Measurements from ENCODE around the gene BLID.

- TF ChIP-seq POLR2AphosphoS5 (IDR thresholded peaks at IDR 0.05) (peak; percentile 63), EZH2 (IDR thresholded peaks at IDR 0.05; ENCODE audit: borderline replicate concordance, insufficient read depth, low read length, poor library complexity, severe bottlenecking) (no peak), SMC3 (conservative IDR thresholded peaks at IDR 0.05; ENCODE audit: poor library complexity) (no peak), EP300 (conservative IDR thresholded peaks at IDR 0.05; ENCODE audit: poor library complexity, severe bottlenecking) (no peak)
- TF ChIP-seq, protein P1, sequence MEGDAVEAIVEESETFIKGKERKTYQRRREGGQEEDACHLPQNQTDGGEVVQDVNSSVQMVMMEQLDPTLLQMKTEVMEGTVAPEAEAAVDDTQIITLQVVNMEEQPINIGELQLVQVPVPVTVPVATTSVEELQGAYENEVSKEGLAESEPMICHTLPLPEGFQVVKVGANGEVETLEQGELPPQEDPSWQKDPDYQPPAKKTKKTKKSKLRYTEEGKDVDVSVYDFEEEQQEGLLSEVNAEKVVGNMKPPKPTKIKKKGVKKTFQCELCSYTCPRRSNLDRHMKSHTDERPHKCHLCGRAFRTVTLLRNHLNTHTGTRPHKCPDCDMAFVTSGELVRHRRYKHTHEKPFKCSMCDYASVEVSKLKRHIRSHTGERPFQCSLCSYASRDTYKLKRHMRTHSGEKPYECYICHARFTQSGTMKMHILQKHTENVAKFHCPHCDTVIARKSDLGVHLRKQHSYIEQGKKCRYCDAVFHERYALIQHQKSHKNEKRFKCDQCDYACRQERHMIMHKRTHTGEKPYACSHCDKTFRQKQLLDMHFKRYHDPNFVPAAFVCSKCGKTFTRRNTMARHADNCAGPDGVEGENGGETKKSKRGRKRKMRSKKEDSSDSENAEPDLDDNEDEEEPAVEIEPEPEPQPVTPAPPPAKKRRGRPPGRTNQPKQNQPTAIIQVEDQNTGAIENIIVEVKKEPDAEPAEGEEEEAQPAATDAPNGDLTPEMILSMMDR (IDR thresholded peaks at IDR 0.05; ENCODE audit: poor library complexity, severe bottlenecking): no peak
Measured at GRCh38 chr11:122097419-122098001, 18.5 kb downstream of the BLID start.

All from neural cell (in vitro differentiated cells).